Nephron (organoid): ENCODE results near the gene STAB2.

Experiments used
- H3K27ac Mint-ChIP-seq, 3 experiments: 2 replicates each; pipeline ENCODE4 v1.8.0; 2020; ENCODE audit warnings: mixed read lengths in 3 of 3, mild to moderate bottlenecking in 2 of 3, moderate library complexity in 1 of 3
- H3K27me3 Mint-ChIP-seq: 2 replicates; pipeline ENCODE4 v1.8.0; 2021; ENCODE audit warnings: low read depth, mild to moderate bottlenecking, moderate library complexity, mixed read lengths
- H3K36me3 Mint-ChIP-seq: 2 replicates; pipeline ENCODE4 v1.8.0; 2020; ENCODE audit warnings: low read depth, mixed read lengths
- H3K4me1 Mint-ChIP-seq: 2 replicates; pipeline ENCODE4 v1.8.0; 2020; ENCODE audit warnings: mixed read lengths
- H3K4me3 Mint-ChIP-seq, 3 experiments: 2 replicates each; pipeline ENCODE4 v1.8.0; 2020; ENCODE audit warnings: mild to moderate bottlenecking in 3 of 3, mixed read lengths in 3 of 3, moderate library complexity in 2 of 3
- H3K9me3 Mint-ChIP-seq: 2 replicates; pipeline ENCODE4 v1.8.0; 2020; ENCODE audit warnings: mixed read lengths
- CTCF ChIP-seq, 3 experiments: fragments of 200-600 bp; sonication (generic); IDR thresholded peaks; one replicate each; pipeline ENCODE4 v1.5.0; 2021; ENCODE audit warnings: antibody characterized with exemption in 3 of 3; ENCODE audit not compliant: unreplicated experiment in 3 of 3

The STAB2 gene

DNA sequence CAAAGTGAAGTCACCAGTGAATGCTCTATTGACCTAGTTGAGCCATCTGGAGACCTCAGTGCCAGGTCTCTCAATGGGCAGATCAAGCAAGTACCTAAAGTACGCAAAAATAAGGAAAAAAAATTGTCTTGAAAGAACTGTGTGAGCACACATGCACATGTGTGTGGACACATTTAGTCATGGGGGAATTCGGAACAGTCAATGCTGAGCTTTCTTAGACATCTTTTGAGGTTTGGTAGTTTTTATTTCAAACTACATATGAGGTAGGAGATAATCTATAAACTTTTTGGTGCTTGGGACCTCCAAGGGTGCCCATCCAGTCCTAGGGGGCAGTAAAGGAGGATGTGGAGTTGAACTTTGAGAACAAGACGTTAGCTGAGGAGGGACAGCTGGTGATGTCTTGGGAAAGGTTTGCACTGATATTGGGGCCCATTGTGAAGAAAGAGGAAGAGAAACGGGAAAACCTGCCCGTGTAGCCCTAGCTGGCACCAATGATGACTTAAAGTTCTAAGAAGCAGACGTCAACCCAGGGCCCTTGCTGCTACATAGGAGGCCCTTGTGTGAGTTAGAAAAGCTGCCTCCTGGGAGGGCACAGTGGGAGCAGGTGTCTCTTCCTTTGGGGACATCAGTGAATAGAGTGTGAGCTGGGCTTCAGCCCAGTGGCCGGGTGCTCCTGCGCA lies 129.6 kb downstream of the STAB2 start:
- no peak for TF ChIP-seq CTCF (IDR thresholded peaks at IDR 0.05; ENCODE audit: unreplicated experiment in 3 of 3)
- Mint-ChIP-seq H3K27ac (no peak overlapping the region), H3K4me1 (peaks cover 14% of the 10 kb centered on the region), H3K27me3 (peaks cover 4% of the 10 kb centered on the region), H3K4me3 (no peak overlapping the region), H3K36me3 (no peaks in the 10 kb centered on the region), H3K9me3 (no peaks in the 10 kb centered on the region)

DNA sequence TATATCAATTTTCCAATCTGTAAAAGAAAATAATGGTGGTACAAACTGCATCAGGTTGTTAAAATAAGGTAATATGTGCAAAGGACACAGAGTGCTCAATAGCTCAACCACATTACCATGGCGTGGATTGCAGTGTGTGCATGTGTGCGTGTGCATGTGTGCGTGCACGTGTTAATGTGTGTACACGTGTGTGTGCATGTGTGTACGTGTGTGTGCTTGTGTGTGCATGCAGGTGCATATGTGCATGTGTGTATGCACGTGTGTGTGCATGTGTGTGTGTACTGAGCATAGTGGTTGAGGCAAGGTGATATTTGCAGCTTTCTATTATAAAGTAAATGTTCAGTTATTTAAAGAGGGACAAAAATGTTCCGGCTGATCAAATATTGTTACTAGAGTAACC lies 138.3 kb downstream of the STAB2 start:
- H3K36me3 Mint-ChIP-seq: no peaks in the 10 kb centered on the region

DNA sequence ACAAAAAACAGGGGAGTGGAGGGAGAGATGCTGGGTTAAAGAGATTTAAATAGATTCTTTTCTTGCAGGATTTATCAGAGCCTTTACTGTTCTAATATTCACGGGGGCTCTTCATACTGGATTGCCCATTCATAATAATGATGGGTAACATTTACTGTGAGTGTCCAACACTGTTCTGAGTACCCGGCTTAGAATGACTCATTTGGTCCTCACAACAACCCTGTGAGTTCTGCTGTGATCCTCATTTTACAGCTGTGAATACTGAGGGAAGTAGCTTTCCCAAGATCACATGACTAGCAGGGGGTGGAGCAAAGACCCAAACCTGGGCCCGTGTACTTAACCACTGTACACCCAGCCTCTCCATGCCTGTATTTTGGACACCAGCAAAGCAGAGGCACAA lies 140.6 kb downstream of the STAB2 start:
- Mint-ChIP-seq H3K4me3 (no peak overlapping the region), H3K9me3 (peaks cover 4% of the 10 kb centered on the region)

More for the DNA sequence above, 138.3 kb downstream of the STAB2 start:
- H3K4me1 Mint-ChIP-seq: no peaks in the 10 kb centered on the region
- H3K27me3 Mint-ChIP-seq: peaks cover 5% of the 10 kb centered on the region
- TF ChIP-seq CTCF (IDR thresholded peaks at IDR 0.05; ENCODE audit: unreplicated experiment in 3 of 3): no peak
- no peaks in the 10 kb centered on the region for H3K9me3 Mint-ChIP-seq
- H3K27ac Mint-ChIP-seq: no peak overlapping the region
- H3K4me3 Mint-ChIP-seq: no peak overlapping the region

DNA sequence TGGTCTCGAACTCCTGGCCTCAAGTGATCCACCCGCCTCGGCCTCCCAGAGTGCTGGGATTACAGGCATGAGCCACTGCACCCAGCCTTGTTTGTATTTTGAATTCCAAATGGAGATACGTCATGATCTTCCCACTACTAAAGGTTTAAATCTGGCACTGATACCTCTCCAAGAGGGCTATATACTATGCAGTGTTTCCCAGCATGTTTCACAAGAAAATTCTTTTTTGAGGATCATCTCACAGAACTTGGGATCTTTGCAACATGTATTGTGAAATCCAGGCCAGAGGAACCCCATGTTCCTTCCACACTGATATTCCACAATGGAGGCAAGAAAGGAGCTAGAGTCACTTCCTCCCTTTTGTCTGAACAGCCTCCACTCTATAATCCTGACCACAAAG lies 141.2 kb downstream of the STAB2 start:
- no peaks in the 10 kb centered on the region for H3K36me3 Mint-ChIP-seq
- H3K27me3 Mint-ChIP-seq: peaks cover 5% of the 10 kb centered on the region
- TF ChIP-seq CTCF (IDR thresholded peaks at IDR 0.05; ENCODE audit: unreplicated experiment in 3 of 3): no peak
- peaks cover 4% of the 10 kb centered on the region for H3K9me3 Mint-ChIP-seq
- H3K27ac Mint-ChIP-seq: no peak overlapping the region
- no peak overlapping the region for H3K4me3 Mint-ChIP-seq
- H3K4me1 Mint-ChIP-seq: no peaks in the 10 kb centered on the region

More for the DNA sequence above, 140.6 kb downstream of the STAB2 start:
- Mint-ChIP-seq H3K27me3 (peaks cover 5% of the 10 kb centered on the region), H3K36me3 (no peaks in the 10 kb centered on the region), H3K4me1 (no peaks in the 10 kb centered on the region), H3K27ac (no peak overlapping the region)
- no peak for TF ChIP-seq CTCF (IDR thresholded peaks at IDR 0.05; ENCODE audit: unreplicated experiment in 3 of 3)

- Mint-ChIP-seq H3K36me3 (no peaks in the 10 kb centered on the region), H3K9me3 (peaks cover 4% of the 10 kb centered on the region), H3K4me3 (no peak overlapping the region), H3K27me3 (peaks cover 9% of the 10 kb centered on the region), H3K4me1 (no peaks in the 10 kb centered on the region), H3K27ac (no peak overlapping the region)
- no peak for TF ChIP-seq CTCF (IDR thresholded peaks at IDR 0.05; ENCODE audit: unreplicated experiment in 3 of 3)
Observed at GRCh38 chr12:103729499-103729898, 142.4 kb downstream of the STAB2 start.

- Mint-ChIP-seq H3K36me3 (no peaks in the 10 kb centered on the region), H3K27me3 (peaks cover 21% of the 10 kb centered on the region), H3K4me3 (no peak overlapping the region), H3K27ac (no peak overlapping the region), H3K9me3 (peaks cover 4% of the 10 kb centered on the region), H3K4me1 (no peaks in the 10 kb centered on the region)
- no peak for TF ChIP-seq CTCF (IDR thresholded peaks at IDR 0.05; ENCODE audit: unreplicated experiment in 3 of 3)
Observed at GRCh38 chr12:103731539-103731938, 144.5 kb downstream of the STAB2 start.
